H1 (cell line): ENCODE data around the gene PIP5K1C.

Experiments used
- CHD1 ChIP-seq: IDR thresholded peaks from 2 replicates; pipeline ENCODE4 v1.6.1; 2012; ENCODE audit warnings: low read depth, low read length, improper control_type of control experiment
- E2F6 ChIP-seq: IDR thresholded peaks from 2 replicates; pipeline ENCODE4 v1.6.1; 2012; ENCODE audit warnings: inconsistent platforms
- GABPA ChIP-seq: IDR thresholded peaks from 2 replicates; pipeline ENCODE4 v1.6.1; 2011; ENCODE audit warnings: mild to moderate bottlenecking, low read length, moderate library complexity, borderline replicate concordance; ENCODE audit not compliant: insufficient read depth
- HDAC2 ChIP-seq, 2 experiments: fragments of 300-600 bp in 1 of 2; sonication (generic) in 1 of 2; IDR thresholded peaks; 2 replicates each; pipeline ENCODE4 v1.6.1; 2011 to 2012; ENCODE audit warnings: low read depth in 2 of 2, low read length in 2 of 2, mild to moderate bottlenecking in 2 of 2, moderate library complexity in 2 of 2, borderline replicate concordance in 1 of 2, inconsistent platforms in 1 of 2
- KDM5A ChIP-seq: fragments of 200-600 bp; IDR thresholded peaks from 2 replicates; pipeline ENCODE4 v1.7.1; 2012; ENCODE audit warnings: mild to moderate bottlenecking, low read length, inconsistent platforms, mixed read lengths
- POLR2A ChIP-seq, 2 experiments: IDR thresholded peaks; 1 replicate in 1 of 2; 2 replicates in 1 of 2; pipeline ENCODE4 v1.6.1; 2011; ENCODE audit warnings: low read depth in 2 of 2, low read length in 2 of 2, mild to moderate bottlenecking in 2 of 2; ENCODE audit errors: control extremely low read depth in 1 of 2
- POLR2AphosphoS5 ChIP-seq: IDR thresholded peaks from 2 replicates; pipeline ENCODE4 v1.6.1; 2011; ENCODE audit warnings: low read depth, low read length
- RBBP5 ChIP-seq: IDR thresholded peaks from 2 replicates; pipeline ENCODE4 v1.7.1; 2012; ENCODE audit warnings: low read depth, mild to moderate bottlenecking, inconsistent platforms, low read length, moderate library complexity, borderline replicate concordance
- RFX5 ChIP-seq: IDR thresholded peaks from 2 replicates; pipeline ENCODE4 v1.6.1; 2011; ENCODE audit warnings: low read depth, low read length, improper control_type of control experiment, borderline replicate concordance
- SIN3A ChIP-seq, 2 experiments: IDR thresholded peaks in 1 of 2; conservative IDR thresholded peaks in 1 of 2; 2 replicates each; pipeline ENCODE4 v1.6.1; 2011 to 2012; ENCODE audit warnings: low read length in 2 of 2, improper control_type of control experiment in 1 of 2, low read depth in 1 of 2, mild to moderate bottlenecking in 1 of 2
- SIX5 ChIP-seq: IDR thresholded peaks from 2 replicates; pipeline ENCODE4 v1.6.1; 2011; ENCODE audit warnings: mild to moderate bottlenecking, low read depth, low read length
- TAF1 ChIP-seq: IDR thresholded peaks from 2 replicates; pipeline ENCODE4 v1.6.1; 2011; ENCODE audit warnings: mild to moderate bottlenecking, low read depth, low read length
- TF ChIP-seq, protein P1 (sequence below), 3 experiments: IDR thresholded peaks; 1 replicate in 2 of 3; 2 replicates in 1 of 3; pipeline versions ENCODE4 v1.5.1 to v1.6.1; 2011; ENCODE audit warnings: low read length in 3 of 3, mild to moderate bottlenecking in 3 of 3, inconsistent platforms in 2 of 3, low read depth in 1 of 3, moderate library complexity in 1 of 3; ENCODE audit not compliant: insufficient read depth in 1 of 3; ENCODE audit errors: control extremely low read depth in 1 of 3
- TF ChIP-seq, protein P2 (sequence below): IDR thresholded peaks from 2 replicates; pipeline ENCODE4 v1.6.1; 2011; ENCODE audit warnings: low read depth, mild to moderate bottlenecking, low read length; ENCODE audit not compliant: insufficient read depth

- TF ChIP-seq, protein P1, sequence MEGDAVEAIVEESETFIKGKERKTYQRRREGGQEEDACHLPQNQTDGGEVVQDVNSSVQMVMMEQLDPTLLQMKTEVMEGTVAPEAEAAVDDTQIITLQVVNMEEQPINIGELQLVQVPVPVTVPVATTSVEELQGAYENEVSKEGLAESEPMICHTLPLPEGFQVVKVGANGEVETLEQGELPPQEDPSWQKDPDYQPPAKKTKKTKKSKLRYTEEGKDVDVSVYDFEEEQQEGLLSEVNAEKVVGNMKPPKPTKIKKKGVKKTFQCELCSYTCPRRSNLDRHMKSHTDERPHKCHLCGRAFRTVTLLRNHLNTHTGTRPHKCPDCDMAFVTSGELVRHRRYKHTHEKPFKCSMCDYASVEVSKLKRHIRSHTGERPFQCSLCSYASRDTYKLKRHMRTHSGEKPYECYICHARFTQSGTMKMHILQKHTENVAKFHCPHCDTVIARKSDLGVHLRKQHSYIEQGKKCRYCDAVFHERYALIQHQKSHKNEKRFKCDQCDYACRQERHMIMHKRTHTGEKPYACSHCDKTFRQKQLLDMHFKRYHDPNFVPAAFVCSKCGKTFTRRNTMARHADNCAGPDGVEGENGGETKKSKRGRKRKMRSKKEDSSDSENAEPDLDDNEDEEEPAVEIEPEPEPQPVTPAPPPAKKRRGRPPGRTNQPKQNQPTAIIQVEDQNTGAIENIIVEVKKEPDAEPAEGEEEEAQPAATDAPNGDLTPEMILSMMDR (IDR thresholded peaks at IDR 0.05; ENCODE audit: control extremely low read depth in 1 of 3, insufficient read depth in 1 of 3, low read depth in 1 of 3, low read length in 3 of 3) = no peak
- TF ChIP-seq SIX5 = no peak
- no peak for TF ChIP-seq KDM5A
- TF ChIP-seq POLR2A (IDR thresholded peaks at IDR 0.05; ENCODE audit: control extremely low read depth in 1 of 2, low read depth in 2 of 2, low read length in 2 of 2) = no peak
- no peak for TF ChIP-seq CHD1
- TF ChIP-seq HDAC2 (IDR thresholded peaks at IDR 0.05; ENCODE audit: borderline replicate concordance in 1 of 2, low read depth in 2 of 2, low read length in 2 of 2) = no peak
- TF ChIP-seq GABPA = no peak
- no peak for TF ChIP-seq RBBP5
- no peak for TF ChIP-seq TAF1
- TF ChIP-seq E2F6 = no peak
- no peak for TF ChIP-seq RFX5
- no peak for TF ChIP-seq SIN3A (conservative IDR thresholded peaks at IDR 0.05 in 1 of 2, IDR thresholded peaks at IDR 0.05 in 1 of 2; ENCODE audit: low read depth in 1 of 2, low read length in 2 of 2)
- TF ChIP-seq, protein P2, sequence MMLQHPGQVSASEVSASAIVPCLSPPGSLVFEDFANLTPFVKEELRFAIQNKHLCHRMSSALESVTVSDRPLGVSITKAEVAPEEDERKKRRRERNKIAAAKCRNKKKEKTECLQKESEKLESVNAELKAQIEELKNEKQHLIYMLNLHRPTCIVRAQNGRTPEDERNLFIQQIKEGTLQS = no peak
- TF ChIP-seq POLR2AphosphoS5 = no peak
Measured at GRCh38 chr19:3660493-3661219, 39.6 kb downstream of the PIP5K1C start.
